ENCODE data around the gene ZNF778. TPM values are rescaled to one million over a fixed set of nuclear protein-coding genes. Genes with fewer than 3 reads are reported as not detected.

The ZNF778 gene
- total RNA-seq, 2 donors from 2014 or later: 7.5 to 23.3 TPM

- no peaks in the 10 kb centered on the region for H3K27me3 Mint-ChIP-seq
- H3K4me1 Mint-ChIP-seq (ENCODE audit: low read depth in 2 of 2): peaks cover 0 to 20% of the 10 kb centered on the region in 2 donors
- ATAC-seq (no peak), DNase-seq (ENCODE audit: low spot score) (peak; percentile 40)
- peaks cover 4% of the 10 kb centered on the region for H3K36me3 Mint-ChIP-seq
- no peak overlapping the region for H3K4me3 Mint-ChIP-seq
- H3K27ac Mint-ChIP-seq: no peak overlapping the region
- no peaks in the 10 kb centered on the region for H3K9me3 Mint-ChIP-seq
Observed at GRCh38 chr16:89270666-89271345, 53.3 kb downstream of the ZNF778 start.

- Mint-ChIP-seq H3K27me3 (no peaks in the 10 kb centered on the region), H3K36me3 (peaks cover 4% of the 10 kb centered on the region), H3K27ac (peak overlapping the region in 1 of 2 donors; percentile 50), H3K9me3 (no peaks in the 10 kb centered on the region), H3K4me3 (no peak overlapping the region), H3K4me1 (ENCODE audit: low read depth in 2 of 2) (peaks cover 0 to 20% of the 10 kb centered on the region in 2 donors)
- DNase-seq (ENCODE audit: low spot score): no peak
- no peak for ATAC-seq
Observed at GRCh38 chr16:89272631-89273030, 55.1 kb downstream of the ZNF778 start.

- Mint-ChIP-seq H3K4me3 (no peak overlapping the region), H3K4me1 (ENCODE audit: low read depth in 2 of 2) (peaks cover 0 to 18% of the 10 kb centered on the region in 2 donors), H3K36me3 (peaks cover 4% of the 10 kb centered on the region), H3K27me3 (no peaks in the 10 kb centered on the region), H3K9me3 (no peaks in the 10 kb centered on the region), H3K27ac (peak overlapping the region in 1 of 2 donors; percentile 50)
- no peak for ATAC-seq
- no peak for DNase-seq (ENCODE audit: low spot score)
Observed at GRCh38 chr16:89273741-89274472, 56.4 kb downstream of the ZNF778 start.

- Mint-ChIP-seq H3K27me3 (no peaks in the 10 kb centered on the region), H3K4me3 (no peak overlapping the region), H3K9me3 (no peaks in the 10 kb centered on the region), H3K4me1 (ENCODE audit: low read depth in 2 of 2) (peaks cover 0 to 16% of the 10 kb centered on the region in 2 donors), H3K36me3 (peaks cover 4% of the 10 kb centered on the region), H3K27ac (no peak overlapping the region)
- no peak for ATAC-seq
- DNase-seq (ENCODE audit: low spot score): peak; percentile 29
Observed at GRCh38 chr16:89274561-89275283, 57.2 kb downstream of the ZNF778 start.

- Mint-ChIP-seq H3K4me3 (no peak overlapping the region), H3K9me3 (no peaks in the 10 kb centered on the region), H3K4me1 (ENCODE audit: low read depth in 2 of 2) (peaks cover 0 to 16% of the 10 kb centered on the region in 2 donors), H3K27ac (no peak overlapping the region), H3K36me3 (peaks cover 4% of the 10 kb centered on the region), H3K27me3 (no peaks in the 10 kb centered on the region)
- no peak for DNase-seq (ENCODE audit: low spot score)
- no peak for ATAC-seq
Observed at GRCh38 chr16:89275284-89275584, 57.7 kb downstream of the ZNF778 start.

GRCh38 chr16:89275837-89276720 lies 58.6 kb downstream of the ZNF778 start:
- DNase-seq (ENCODE audit: low spot score): no peak
- H3K36me3 Mint-ChIP-seq: peaks cover 4% of the 10 kb centered on the region
- H3K9me3 Mint-ChIP-seq: no peaks in the 10 kb centered on the region
- H3K27me3 Mint-ChIP-seq: no peaks in the 10 kb centered on the region
- H3K27ac Mint-ChIP-seq: no peak overlapping the region
- H3K4me1 Mint-ChIP-seq (ENCODE audit: low read depth in 2 of 2): peaks cover 0 to 13% of the 10 kb centered on the region in 2 donors
- H3K4me3 Mint-ChIP-seq: no peak overlapping the region
- peak in 1 of 2 donors; percentile 19 for ATAC-seq

- H3K4me3 Mint-ChIP-seq: no peak overlapping the region
- no peak for ATAC-seq
- H3K36me3 Mint-ChIP-seq: peaks cover 4% of the 10 kb centered on the region
- H3K27me3 Mint-ChIP-seq: no peaks in the 10 kb centered on the region
- no peaks in the 10 kb centered on the region for H3K9me3 Mint-ChIP-seq
- DNase-seq (ENCODE audit: low spot score): no peak
- peaks cover 0 to 5% of the 10 kb centered on the region in 2 donors for H3K4me1 Mint-ChIP-seq (ENCODE audit: low read depth in 2 of 2)
- H3K27ac Mint-ChIP-seq: no peak overlapping the region
Observed at GRCh38 chr16:89277049-89277448, 59.5 kb downstream of the ZNF778 start.

GRCh38 chr16:89277641-89278341 lies 60.3 kb downstream of the ZNF778 start:
- peaks cover 0 to 5% of the 10 kb centered on the region in 2 donors for H3K4me1 Mint-ChIP-seq (ENCODE audit: low read depth in 2 of 2)

GRCh38 chr16:89278441-89279240 lies 61.1 kb downstream of the ZNF778 start:
- Mint-ChIP-seq H3K4me3 (no peak overlapping the region), H3K36me3 (no peaks in the 10 kb centered on the region), H3K27ac (no peak overlapping the region), H3K4me1 (ENCODE audit: low read depth in 2 of 2) (peaks cover 0 to 3% of the 10 kb centered on the region in 2 donors), H3K27me3 (no peaks in the 10 kb centered on the region), H3K9me3 (no peaks in the 10 kb centered on the region)
- ATAC-seq: no peak
- no peak for DNase-seq (ENCODE audit: low spot score)

More at GRCh38 chr16:89277641-89278341, 60.3 kb downstream of the ZNF778 start:
- H3K9me3 Mint-ChIP-seq: no peaks in the 10 kb centered on the region
- H3K27me3 Mint-ChIP-seq: no peaks in the 10 kb centered on the region
- no peak for ATAC-seq
- H3K27ac Mint-ChIP-seq: no peak overlapping the region
- H3K4me3 Mint-ChIP-seq: no peak overlapping the region
- H3K36me3 Mint-ChIP-seq: peaks cover under 1% of the 10 kb centered on the region
- DNase-seq (ENCODE audit: low spot score): no peak

GRCh38 chr16:89279666-89280481 lies 62.4 kb downstream of the ZNF778 start:
- no peak overlapping the region for H3K4me3 Mint-ChIP-seq
- no peaks in the 10 kb centered on the region for H3K9me3 Mint-ChIP-seq
- DNase-seq (ENCODE audit: low spot score) (no peak), ATAC-seq (peak in 1 of 2 donors; percentile 11)
- no peaks in the 10 kb centered on the region for H3K27me3 Mint-ChIP-seq
- H3K36me3 Mint-ChIP-seq: no peaks in the 10 kb centered on the region
- H3K4me1 Mint-ChIP-seq (ENCODE audit: low read depth in 2 of 2): no peaks in the 10 kb centered on the region
- H3K27ac Mint-ChIP-seq: no peak overlapping the region

- Mint-ChIP-seq H3K9me3 (no peaks in the 10 kb centered on the region), H3K4me1 (ENCODE audit: low read depth in 2 of 2) (no peaks in the 10 kb centered on the region), H3K27ac (no peak overlapping the region), H3K4me3 (no peak overlapping the region), H3K36me3 (no peaks in the 10 kb centered on the region), H3K27me3 (no peaks in the 10 kb centered on the region)
- no peak for DNase-seq (ENCODE audit: low spot score)
- ATAC-seq: no peak
Observed at GRCh38 chr16:89280546-89281188, 63.2 kb downstream of the ZNF778 start.

All from natural killer cell treated with Interleukin-12 subunit alpha and Interleukin-12 subunit beta and Interleukin-15 and Interleukin-18, amount 100 ng/mL, for 72 hours (primary cell).